ENCODE data around the gene KIF5C.

KIF5C gene

GRCh38 chr2:148996805-148997204 lies 121.8 kb downstream of the KIF5C start:
- DNase-seq, result no peak

- DNase-seq, result peak; percentile 35
Observed at GRCh38 chr2:148998165-148998830, 123.3 kb downstream of the KIF5C start.

GRCh38 chr2:148998831-148999200 lies 123.8 kb downstream of the KIF5C start:
- no peak for DNase-seq

DNA sequence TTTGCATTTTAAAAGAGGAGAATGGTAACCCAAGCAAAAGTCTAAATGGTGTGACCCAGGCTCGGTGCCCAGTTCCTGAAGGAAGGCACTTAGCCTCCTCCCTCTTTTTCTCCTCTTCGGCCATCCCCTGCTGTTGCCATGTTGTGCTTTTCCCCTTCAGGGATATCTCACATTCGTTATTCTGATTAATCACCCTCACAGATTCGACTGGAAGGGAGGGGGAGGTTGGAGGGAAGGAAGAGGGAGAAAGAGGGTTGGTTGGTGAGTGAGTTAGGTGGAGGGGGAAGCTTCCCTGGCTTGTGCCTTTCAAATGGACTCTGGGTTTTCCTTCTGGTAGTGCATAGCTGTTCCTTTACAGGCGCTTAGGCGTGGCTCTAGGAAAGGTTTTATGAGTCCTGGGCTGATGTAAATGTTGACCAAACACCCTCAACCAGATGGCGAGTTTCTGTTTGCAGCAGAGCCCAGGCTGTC lies 124.5 kb downstream of the KIF5C start:
- DNase-seq, result no peak

- no peak for DNase-seq
Observed at GRCh38 chr2:149000158-149000938, 125.3 kb downstream of the KIF5C start.

DNA sequence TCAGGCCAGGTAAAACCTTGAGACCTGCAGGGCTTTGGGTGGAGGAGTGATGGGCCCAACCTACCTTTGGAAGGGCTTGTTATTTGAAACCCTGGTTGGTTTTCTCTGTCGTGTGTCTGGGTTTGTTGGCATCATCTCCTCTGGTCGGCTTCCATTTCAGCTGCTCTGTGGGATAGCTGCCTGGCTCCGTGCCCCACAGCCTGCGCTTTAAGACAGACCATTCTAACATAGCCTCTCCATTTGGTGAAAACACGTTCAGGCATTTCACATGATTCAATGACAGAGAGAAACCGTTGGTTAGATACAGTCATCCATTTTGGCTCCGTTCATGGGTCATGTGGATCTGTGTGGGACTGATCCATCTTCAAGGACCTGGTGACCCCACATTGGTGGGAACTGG lies 126.5 kb downstream of the KIF5C start:
- peak; percentile 39 for DNase-seq

GRCh38 chr2:149002378-149002890 lies 127.4 kb downstream of the KIF5C start:
- no peak for DNase-seq

- DNase-seq, result no peak
Observed at GRCh38 chr2:149002891-149003740, 128.1 kb downstream of the KIF5C start.

DNA sequence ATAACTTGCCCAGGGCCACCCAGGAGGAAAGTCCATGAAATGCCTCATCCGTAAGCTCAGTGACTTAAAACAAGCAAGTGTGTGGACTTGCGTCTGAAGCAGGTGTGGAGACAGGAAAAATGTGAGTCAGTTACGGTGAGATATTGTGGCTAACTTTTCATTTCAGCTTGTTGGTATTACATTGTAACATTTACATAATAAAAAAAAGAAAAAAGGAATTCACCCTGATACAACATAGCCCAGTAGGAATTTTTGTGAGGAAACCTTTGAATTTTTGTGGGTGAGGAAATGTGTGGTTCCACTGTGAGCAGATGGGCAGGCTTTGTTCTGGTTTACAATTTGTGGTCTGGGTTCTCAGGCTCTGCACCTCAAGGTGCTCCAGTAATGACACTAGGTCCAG lies 129.8 kb downstream of the KIF5C start:
- DNase-seq, result no peak

GRCh38 chr2:149005471-149006077 lies 130.5 kb downstream of the KIF5C start:
- no peak for DNase-seq

GRCh38 chr2:149006883-149007543 lies 132.0 kb downstream of the KIF5C start:
- DNase-seq, result no peak

- DNase-seq, result no peak
Observed at GRCh38 chr2:149008381-149008780, 133.4 kb downstream of the KIF5C start.

DNA sequence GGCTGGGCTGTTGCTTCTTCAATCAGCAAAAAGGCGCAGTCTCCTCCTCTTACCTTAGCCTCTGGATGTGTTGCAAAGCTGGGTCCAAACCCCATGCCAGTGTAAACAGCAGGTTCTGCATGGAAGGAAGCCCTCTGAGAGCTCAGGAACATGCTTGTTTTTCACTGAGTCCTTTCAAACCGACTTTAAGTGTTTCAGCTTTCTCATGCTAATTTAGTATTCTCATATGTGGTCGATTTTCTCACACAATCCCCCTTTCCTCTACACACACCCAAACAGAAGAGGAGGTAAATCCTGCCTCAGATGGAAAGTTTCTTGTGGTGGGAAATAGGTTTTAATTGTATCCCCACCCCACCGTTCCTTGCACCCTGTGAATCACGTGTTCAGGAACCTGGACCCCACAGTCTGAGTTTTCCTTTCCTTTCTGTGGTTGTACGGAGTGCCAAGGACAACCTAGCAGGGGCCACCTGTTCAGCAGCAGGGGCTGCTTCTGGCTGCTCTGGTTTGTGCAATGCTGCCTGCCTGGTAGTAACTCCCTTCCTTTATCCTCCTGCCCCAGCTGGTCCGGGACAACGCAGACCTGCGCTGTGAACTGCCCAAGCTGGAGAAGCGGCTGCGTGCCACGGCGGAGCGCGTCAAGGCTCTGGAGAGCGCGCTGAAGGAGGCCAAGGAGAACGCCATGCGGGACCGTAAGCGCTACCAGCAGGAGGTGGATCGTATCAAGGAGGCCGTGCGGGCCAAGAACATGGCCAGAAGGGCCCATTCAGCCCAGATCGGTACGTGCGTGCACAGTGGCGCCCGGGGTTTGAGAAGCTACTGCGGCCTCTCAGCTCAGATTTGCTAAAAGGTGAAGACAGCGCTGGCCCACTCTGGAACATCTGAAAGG lies 134.8 kb downstream of the KIF5C start:
- no peak for DNase-seq

DNA sequence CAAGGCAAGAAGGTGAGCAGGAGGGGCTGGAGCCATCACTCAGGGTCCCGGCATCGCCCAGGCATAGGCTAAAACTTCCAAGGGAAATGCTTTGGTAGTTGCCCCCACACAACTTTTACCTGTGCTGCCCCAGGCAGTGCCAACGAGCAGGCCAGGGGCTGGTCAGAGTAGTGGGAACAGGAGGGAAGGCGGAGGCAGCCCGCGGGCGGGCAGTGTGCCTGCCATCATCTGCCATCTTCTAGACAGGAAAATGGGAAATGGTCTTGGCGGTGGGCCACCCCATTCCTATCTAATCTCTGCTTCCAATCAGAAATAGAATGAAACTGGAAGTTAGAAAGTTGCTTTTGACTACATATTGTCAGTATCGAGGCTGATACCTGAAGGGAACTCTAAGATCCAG lies 137.5 kb downstream of the KIF5C start:
- no peak for DNase-seq

DNA sequence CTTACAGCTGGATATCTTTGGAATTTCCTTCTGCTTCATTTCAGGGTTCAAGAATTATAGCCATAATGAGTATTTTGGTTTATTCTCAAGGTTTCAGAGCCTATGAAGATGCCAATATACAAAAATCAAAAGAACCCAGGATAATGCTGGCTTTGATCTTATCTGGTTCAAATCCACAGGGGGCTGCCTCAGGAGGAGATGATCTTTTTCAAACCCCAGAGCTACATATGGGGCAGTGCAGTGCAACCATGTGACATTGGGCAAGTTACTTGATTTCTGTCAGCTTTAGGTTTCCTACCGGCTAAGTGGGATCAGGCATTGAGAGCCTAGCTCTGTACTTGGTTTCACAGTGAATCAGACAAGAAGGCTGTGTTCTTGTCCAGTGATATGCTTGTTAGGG lies 140.5 kb downstream of the KIF5C start:
- DNase-seq, result no peak

DNA sequence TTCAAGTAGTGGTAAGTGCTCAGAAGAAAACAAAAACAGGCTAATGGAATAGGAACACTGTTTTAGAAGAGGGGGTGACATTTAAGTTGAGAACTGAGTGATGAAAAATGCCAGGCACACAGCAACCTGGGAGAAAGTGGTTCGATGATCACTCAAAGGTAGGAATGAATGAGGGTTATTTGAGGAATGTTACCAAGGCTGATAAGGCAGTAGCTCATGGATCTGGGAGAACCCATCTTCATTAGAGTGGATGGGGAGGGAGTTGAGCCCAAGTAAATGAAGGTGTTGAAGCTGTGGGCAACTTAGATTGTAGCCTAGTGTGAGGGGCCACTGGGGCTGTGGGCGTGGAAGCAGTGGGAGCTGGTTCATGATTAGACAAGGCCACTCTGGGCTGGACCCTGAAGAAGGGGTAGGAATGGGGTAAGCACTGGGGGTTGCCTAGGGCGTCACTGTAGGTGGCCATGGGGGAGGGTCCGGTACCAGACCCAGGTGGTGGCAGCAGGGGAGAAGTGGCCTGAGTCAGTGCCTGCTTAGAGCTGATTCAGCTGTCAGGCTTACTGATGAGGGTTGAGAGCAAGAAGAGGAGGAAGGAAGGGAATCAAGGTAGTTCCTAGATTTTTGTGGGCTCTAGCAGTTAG lies 141.0 kb downstream of the KIF5C start:
- no peak for DNase-seq

GRCh38 chr2:149017116-149017985 lies 142.3 kb downstream of the KIF5C start:
- DNase-seq, result peak; percentile 20

DNA sequence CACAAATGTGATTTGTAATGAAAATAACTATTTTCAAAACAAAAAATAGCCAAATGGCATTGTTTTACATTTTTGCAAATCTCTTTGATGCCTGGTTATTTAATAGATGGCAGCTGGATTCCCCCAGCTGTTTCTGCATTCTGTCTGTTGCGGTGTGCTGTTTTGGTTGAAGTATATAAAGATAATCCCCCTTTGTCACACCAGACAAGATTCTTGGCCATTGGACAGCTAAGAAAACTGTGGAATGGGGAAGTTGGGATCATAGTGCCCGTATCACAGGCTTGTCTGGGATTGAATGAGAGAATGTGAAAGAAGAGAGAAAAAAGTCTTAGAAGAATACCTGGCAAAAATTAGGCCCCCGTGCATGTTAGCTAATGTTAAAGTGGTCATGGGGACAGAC lies 144.0 kb downstream of the KIF5C start:
- no peak for DNase-seq

DNA sequence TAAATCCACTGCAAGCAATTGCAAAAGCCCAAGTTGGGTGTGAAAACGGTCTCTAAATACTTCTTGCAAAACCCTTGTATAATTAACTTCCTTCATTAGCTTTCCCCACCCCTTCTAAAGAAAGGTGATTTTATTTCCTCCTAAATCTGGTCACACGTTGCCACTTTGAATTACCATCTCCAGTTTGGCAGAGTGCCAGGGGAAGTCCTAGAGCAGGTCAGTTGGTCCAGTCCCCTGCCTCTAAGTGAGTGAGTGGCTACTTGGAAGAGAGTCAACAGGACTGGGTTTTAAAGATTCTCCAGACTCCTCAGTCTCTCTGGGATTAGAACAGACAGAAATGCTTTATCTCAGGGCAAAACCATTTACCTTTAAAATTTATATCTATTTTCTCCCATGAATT lies 144.7 kb downstream of the KIF5C start:
- DNase-seq, result no peak

GRCh38 chr2:149020432-149020851 lies 145.4 kb downstream of the KIF5C start:
- DNase-seq, result no peak

All from NCI-H446 treated with DMSO at 0.1 percent for 48 hours (cell line).